ENCODE data around the gene SLC19A1.

GRCh38 chr21:45554477-45555175, 12.4 kb upstream of the SLC19A1 start:
- TF ChIP-seq CTCF (IDR thresholded peaks at IDR 0.05) (peak; percentile 80 to 82), POLR2A (IDR thresholded peaks at IDR 0.05) (no peak), POLR2AphosphoS5 (IDR thresholded peaks at IDR 0.05) (no peak), EP300 (IDR thresholded peaks at IDR 0.05) (no peak)
